Measurements from ENCODE around the gene AGER. TPM values are rescaled to one million over a fixed set of nuclear protein-coding genes. Genes with fewer than 3 reads are reported as not detected.

The AGER gene
- total RNA-seq, 1 donor from 2014 or later, result 0.52 TPM

- Histone ChIP-seq H3K9ac (ENCODE audit: low read depth in 1 of 3, low read length in 3 of 3) (peak overlapping the region; percentile 80 to 95 (median 95)), H3K4me3 (ENCODE audit: low read length in 3 of 3) (peak overlapping the region; percentile 76 to 99 (median 94)), H3K4me1 (ENCODE audit: control insufficient read depth in 3 of 3, insufficient read depth in 3 of 3, low read length in 3 of 3) (peaks cover 55 to 69% (median 62%) of the 10 kb centered on the region in 3 donors), H3K9me3 (ENCODE audit: control insufficient read depth in 3 of 3, low read length in 3 of 3) (no peaks in the 10 kb centered on the region), H3K27me3 (ENCODE audit: control insufficient read depth in 3 of 3, insufficient read depth in 3 of 3, low read length in 3 of 3) (no peaks in the 10 kb centered on the region), H3K36me3 (ENCODE audit: control insufficient read depth in 3 of 3, insufficient read depth in 3 of 3, low read length in 3 of 3) (peaks cover 25 to 27% (median 26%) of the 10 kb centered on the region in 3 donors), H3K27ac (ENCODE audit: low read depth, low read length) (peak overlapping the region; percentile 96)
Measured at GRCh38 chr6:32178547-32179440, 5.3 kb downstream of the AGER start.

DNA sequence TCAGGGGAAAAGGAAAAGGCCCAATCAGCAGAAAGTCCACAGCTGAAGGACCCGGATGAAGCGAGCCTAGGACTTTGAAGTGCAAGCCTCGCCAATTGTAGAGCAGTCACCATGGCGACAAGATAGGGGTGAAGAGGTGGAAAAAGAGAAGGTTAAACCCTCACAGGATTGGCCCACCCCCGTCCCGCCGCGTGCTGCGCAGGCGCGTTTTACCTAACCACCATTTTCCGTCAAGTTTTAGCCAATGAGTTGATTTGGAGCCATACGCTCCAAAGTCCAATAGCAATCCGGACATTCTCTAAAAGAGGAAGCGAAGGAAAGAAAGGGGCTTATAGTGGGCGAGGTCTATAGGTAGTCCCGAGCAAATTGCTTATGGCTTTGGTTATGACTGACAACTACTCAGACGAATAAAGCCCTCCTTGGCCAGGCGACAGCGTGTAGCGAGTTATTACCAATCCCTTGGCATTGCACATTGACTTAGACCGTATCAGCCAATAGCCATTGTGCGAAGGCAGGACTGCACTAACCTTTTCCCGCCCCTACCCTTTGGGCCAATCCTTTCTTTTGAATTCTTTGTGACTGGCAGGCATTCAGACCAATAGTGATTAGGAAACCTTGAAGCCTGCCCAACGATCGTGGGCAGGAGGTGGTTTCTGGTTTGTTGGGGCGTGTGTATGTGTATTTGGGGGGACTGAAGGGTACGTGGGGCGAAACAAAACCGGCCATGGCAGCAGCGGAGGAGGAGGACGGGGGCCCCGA, 6.1 kb downstream of the AGER start, which contains the start of gene RNF5:
Gene RNF5, plus strand, starts transcription at position 618 of the 759 bp plus-strand sequence. Its CDS starts 107 bp downstream, at position 725.
- no peaks in the 10 kb centered on the region for H3K9me3 ChIP-seq (ENCODE audit: control insufficient read depth in 3 of 3, low read length in 3 of 3)
- H3K27me3 ChIP-seq (ENCODE audit: control insufficient read depth in 3 of 3, insufficient read depth in 3 of 3, low read length in 3 of 3), result no peaks in the 10 kb centered on the region
- H3K4me1 ChIP-seq (ENCODE audit: control insufficient read depth in 3 of 3, insufficient read depth in 3 of 3, low read length in 3 of 3), result peaks cover 47 to 73% (median 59%) of the 10 kb centered on the region in 3 donors
- H3K9ac ChIP-seq (ENCODE audit: low read depth in 1 of 3, low read length in 3 of 3), result peak within 1 kb of the TSS; percentile 80 to 95 (median 95)
- peak within 1 kb of the TSS; percentile 96 for H3K27ac ChIP-seq (ENCODE audit: low read depth, low read length)
- H3K36me3 ChIP-seq (ENCODE audit: control insufficient read depth in 3 of 3, insufficient read depth in 3 of 3, low read length in 3 of 3), result peaks cover 22 to 25% (median 23%) of the 10 kb centered on the region in 3 donors
- peak within 1 kb of the TSS; percentile 76 to 99 (median 94) for H3K4me3 ChIP-seq (ENCODE audit: low read length in 3 of 3)

- H3K36me3 ChIP-seq (ENCODE audit: control insufficient read depth in 3 of 3, insufficient read depth in 3 of 3, low read length in 3 of 3), result peaks cover 18 to 22% (median 19%) of the 10 kb centered on the region in 3 donors
- peaks cover 41 to 68% (median 52%) of the 10 kb centered on the region in 3 donors for H3K4me1 ChIP-seq (ENCODE audit: control insufficient read depth in 3 of 3, insufficient read depth in 3 of 3, low read length in 3 of 3)
- H3K4me3 ChIP-seq (ENCODE audit: low read length in 3 of 3), result peak overlapping the region; percentile 76 to 99 (median 94)
- peak overlapping the region; percentile 80 to 95 (median 80) for H3K9ac ChIP-seq (ENCODE audit: low read depth in 1 of 3, low read length in 3 of 3)
- H3K9me3 ChIP-seq (ENCODE audit: control insufficient read depth in 3 of 3, low read length in 3 of 3), result no peaks in the 10 kb centered on the region
- H3K27me3 ChIP-seq (ENCODE audit: control insufficient read depth in 3 of 3, insufficient read depth in 3 of 3, low read length in 3 of 3), result no peaks in the 10 kb centered on the region
- peak overlapping the region; percentile 96 for H3K27ac ChIP-seq (ENCODE audit: low read depth, low read length)
Measured at GRCh38 chr6:32177183-32177787, 6.8 kb downstream of the AGER start.

DNA sequence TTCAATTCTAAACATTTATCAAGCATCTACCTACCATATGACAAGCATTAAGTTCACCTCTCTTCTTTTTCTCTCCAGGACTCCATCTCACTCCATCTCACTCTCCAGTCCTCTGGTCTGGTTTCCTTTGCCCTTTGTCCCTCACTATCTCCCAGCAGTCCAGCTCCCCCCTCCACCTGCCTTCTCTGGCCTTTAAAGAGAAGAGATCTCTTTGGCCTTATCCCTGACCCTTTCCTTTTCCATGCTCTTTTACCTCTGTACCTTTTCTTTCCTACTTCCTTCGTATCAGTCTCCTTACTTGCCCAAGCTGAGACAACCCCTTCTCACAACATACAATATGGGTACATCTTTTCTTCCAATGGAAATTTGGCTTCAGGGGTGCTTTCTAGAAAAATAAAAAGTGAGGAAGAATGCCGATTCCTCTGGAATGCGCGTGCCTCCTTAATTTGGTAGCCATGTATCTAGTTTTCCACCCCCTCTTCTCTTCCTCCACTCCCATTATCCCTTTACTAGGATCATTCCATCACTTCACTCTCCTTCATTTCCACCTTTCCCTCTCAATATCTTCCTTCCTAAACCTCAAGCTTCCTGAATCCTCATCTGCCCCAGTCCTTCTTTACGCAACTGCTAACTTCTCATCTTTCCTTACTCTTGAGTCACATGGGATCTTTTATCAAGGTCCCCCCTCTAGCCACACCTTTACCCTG, 7.4 kb downstream of the AGER start:
- Histone ChIP-seq H3K27ac (ENCODE audit: low read depth, low read length) (peak overlapping the region; percentile 96), H3K9me3 (ENCODE audit: control insufficient read depth in 3 of 3, low read length in 3 of 3) (no peaks in the 10 kb centered on the region), H3K4me3 (ENCODE audit: low read length in 3 of 3) (peak overlapping the region; percentile 76 to 99 (median 94)), H3K4me1 (ENCODE audit: control insufficient read depth in 3 of 3, insufficient read depth in 3 of 3, low read length in 3 of 3) (peaks cover 37 to 63% (median 46%) of the 10 kb centered on the region in 3 donors), H3K27me3 (ENCODE audit: control insufficient read depth in 3 of 3, insufficient read depth in 3 of 3, low read length in 3 of 3) (no peaks in the 10 kb centered on the region), H3K9ac (ENCODE audit: low read depth in 1 of 3, low read length in 3 of 3) (peak overlapping the region; percentile 80 to 95 (median 80)), H3K36me3 (ENCODE audit: control insufficient read depth in 3 of 3, insufficient read depth in 3 of 3, low read length in 3 of 3) (peaks cover 15 to 18% (median 17%) of the 10 kb centered on the region in 3 donors)

DNA sequence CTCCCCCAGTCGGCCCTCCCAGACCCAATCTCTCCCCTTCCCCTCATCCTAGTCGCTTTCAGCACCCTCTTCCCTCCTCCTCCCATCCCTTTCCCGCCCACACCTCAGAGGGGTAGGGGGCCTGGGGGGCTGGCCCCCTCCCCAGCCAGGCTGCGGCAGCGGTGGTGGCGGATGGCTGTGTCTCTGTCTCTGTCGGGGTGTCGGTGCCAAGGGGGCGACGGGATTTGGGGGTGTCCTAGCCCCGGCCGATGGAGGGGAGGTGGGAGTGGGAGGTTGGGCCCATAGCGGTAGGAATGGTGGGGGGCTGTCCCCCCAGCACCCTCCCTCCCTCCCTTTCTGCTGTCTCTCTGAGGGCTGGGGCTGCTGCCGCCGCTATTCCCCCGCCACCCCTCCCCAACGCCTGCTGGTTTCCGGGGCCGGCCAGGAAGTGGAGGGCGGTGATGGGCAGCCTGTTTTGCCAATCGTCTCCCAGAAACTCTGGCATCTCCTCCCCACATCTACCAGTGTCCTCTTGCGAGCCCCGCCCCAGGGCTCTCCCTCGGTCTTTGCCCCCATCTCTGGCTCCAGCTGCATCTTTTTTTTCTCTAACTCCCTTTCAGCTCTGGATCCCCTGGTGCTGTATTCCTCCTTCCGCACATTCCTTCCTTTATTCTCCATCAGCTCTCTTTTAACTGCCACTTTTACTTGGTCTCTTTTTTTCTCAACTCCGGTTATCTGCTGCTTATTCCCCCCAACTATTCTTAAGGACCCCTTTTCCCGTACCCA, 8.2 kb downstream of the AGER start, which contains the start of gene AGPAT1:
Gene AGPAT1, minus strand, starts transcription at position 374 of the 765 bp plus-strand sequence. CDS start 4,588 bp downstream, outside the sequence.
- peaks cover 37 to 58% (median 42%) of the 10 kb centered on the region in 3 donors for H3K4me1 ChIP-seq (ENCODE audit: control insufficient read depth in 3 of 3, insufficient read depth in 3 of 3, low read length in 3 of 3)
- peak within 1 kb of the TSS; percentile 97 to 98 (median 97) for H3K9ac ChIP-seq (ENCODE audit: low read depth in 1 of 3, low read length in 3 of 3)

DNA sequence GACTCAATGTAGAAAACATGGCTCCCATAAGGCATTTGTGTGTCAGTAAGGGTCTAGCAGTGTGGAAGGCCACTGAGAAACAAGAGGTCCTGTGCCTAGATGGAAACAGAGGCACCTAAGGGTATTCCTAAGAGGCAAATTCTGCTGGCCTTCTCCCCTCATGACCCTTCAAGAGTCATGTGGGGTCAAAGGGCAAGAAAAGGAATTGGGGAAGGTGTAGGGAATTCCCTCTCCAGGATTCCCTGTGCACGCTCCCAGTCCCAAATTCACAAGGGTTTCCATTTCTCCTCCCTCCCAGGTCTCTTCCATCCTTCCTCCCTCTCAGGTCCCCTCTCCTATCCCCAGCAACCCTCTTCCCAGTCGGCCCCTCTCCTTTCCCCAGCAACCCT, 8.7 kb downstream of the AGER start:
- H3K27ac ChIP-seq (ENCODE audit: low read depth, low read length), result peak overlapping the region; percentile 96
- H3K27me3 ChIP-seq (ENCODE audit: control insufficient read depth in 3 of 3, insufficient read depth in 3 of 3, low read length in 3 of 3), result no peaks in the 10 kb centered on the region
- peak overlapping the region; percentile 76 to 99 (median 89) for H3K4me3 ChIP-seq (ENCODE audit: low read length in 3 of 3)
- no peaks in the 10 kb centered on the region for H3K9me3 ChIP-seq (ENCODE audit: control insufficient read depth in 3 of 3, low read length in 3 of 3)
- H3K9ac ChIP-seq (ENCODE audit: low read depth in 1 of 3, low read length in 3 of 3), result peak overlapping the region; percentile 97 to 98 (median 97)
- peaks cover 12 to 19% (median 18%) of the 10 kb centered on the region in 3 donors for H3K36me3 ChIP-seq (ENCODE audit: control insufficient read depth in 3 of 3, insufficient read depth in 3 of 3, low read length in 3 of 3)
- peaks cover 37 to 58% (median 42%) of the 10 kb centered on the region in 3 donors for H3K4me1 ChIP-seq (ENCODE audit: control insufficient read depth in 3 of 3, insufficient read depth in 3 of 3, low read length in 3 of 3)

More for the DNA sequence above, 8.2 kb downstream of the AGER start, which contains the start of gene AGPAT1:
- peaks cover 10 to 18% (median 17%) of the 10 kb centered on the region in 3 donors for H3K36me3 ChIP-seq (ENCODE audit: control insufficient read depth in 3 of 3, insufficient read depth in 3 of 3, low read length in 3 of 3)
- peak within 1 kb of the TSS; percentile 76 to 99 (median 94) for H3K4me3 ChIP-seq (ENCODE audit: low read length in 3 of 3)
- H3K9me3 ChIP-seq (ENCODE audit: control insufficient read depth in 3 of 3, low read length in 3 of 3), result no peaks in the 10 kb centered on the region
- no peaks in the 10 kb centered on the region for H3K27me3 ChIP-seq (ENCODE audit: control insufficient read depth in 3 of 3, insufficient read depth in 3 of 3, low read length in 3 of 3)
- peak within 1 kb of the TSS; percentile 96 for H3K27ac ChIP-seq (ENCODE audit: low read depth, low read length)

GRCh38 chr6:32174416-32174815, 9.6 kb downstream of the AGER start:
- Histone ChIP-seq H3K36me3 (ENCODE audit: control insufficient read depth in 3 of 3, insufficient read depth in 3 of 3, low read length in 3 of 3) (peaks cover 16 to 19% (median 18%) of the 10 kb centered on the region in 3 donors), H3K4me1 (ENCODE audit: control insufficient read depth in 3 of 3, insufficient read depth in 3 of 3, low read length in 3 of 3) (peaks cover 34 to 50% (median 35%) of the 10 kb centered on the region in 3 donors), H3K27ac (ENCODE audit: low read depth, low read length) (no peak overlapping the region), H3K27me3 (ENCODE audit: control insufficient read depth in 3 of 3, insufficient read depth in 3 of 3, low read length in 3 of 3) (no peaks in the 10 kb centered on the region), H3K9me3 (ENCODE audit: control insufficient read depth in 3 of 3, low read length in 3 of 3) (no peaks in the 10 kb centered on the region), H3K4me3 (ENCODE audit: low read length in 3 of 3) (no peak overlapping the region), H3K9ac (ENCODE audit: low read depth in 1 of 3, low read length in 3 of 3) (no peak overlapping the region)

DNA sequence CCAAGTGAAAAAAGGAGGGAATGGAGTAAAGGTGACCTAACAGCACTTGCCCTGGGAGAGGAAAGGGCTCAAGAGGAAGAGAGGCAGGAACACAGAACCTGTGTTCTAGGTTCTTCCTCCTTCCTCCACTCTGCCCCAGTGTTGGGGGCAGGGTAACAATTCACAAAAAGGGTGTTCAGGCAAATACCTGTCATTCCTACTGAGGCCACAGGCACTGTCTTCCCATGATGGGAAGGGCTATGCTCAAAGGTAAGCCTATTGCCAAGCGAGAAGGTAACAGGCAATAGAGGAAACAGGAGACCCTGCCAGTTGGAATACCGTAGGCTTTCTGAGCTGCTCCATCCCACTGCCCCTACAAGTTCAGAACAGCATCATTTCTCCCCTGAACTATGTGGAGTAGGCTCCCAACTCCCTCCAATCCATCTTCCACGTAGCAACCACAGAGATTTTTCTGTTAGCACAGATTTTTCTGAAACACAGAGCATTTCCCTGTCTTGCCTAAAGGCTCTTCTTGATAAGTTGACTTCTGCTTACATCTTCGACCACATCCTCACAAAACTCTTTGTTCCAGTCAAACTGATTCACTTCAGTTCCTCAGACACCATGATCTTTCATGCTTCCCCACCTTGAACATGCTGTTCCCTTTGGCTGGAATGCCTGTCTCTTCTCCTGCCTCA, 10.9 kb downstream of the AGER start:
- no peak overlapping the region for H3K27ac ChIP-seq (ENCODE audit: low read depth, low read length)
- H3K27me3 ChIP-seq (ENCODE audit: control insufficient read depth in 3 of 3, insufficient read depth in 3 of 3, low read length in 3 of 3), result no peaks in the 10 kb centered on the region
- H3K4me3 ChIP-seq (ENCODE audit: low read length in 3 of 3), result no peak overlapping the region
- no peak overlapping the region for H3K9ac ChIP-seq (ENCODE audit: low read depth in 1 of 3, low read length in 3 of 3)
- H3K36me3 ChIP-seq (ENCODE audit: control insufficient read depth in 3 of 3, insufficient read depth in 3 of 3, low read length in 3 of 3), result peaks cover 23 to 30% (median 29%) of the 10 kb centered on the region in 3 donors
- no peaks in the 10 kb centered on the region for H3K9me3 ChIP-seq (ENCODE audit: control insufficient read depth in 3 of 3, low read length in 3 of 3)
- peaks cover 26 to 42% (median 27%) of the 10 kb centered on the region in 3 donors for H3K4me1 ChIP-seq (ENCODE audit: control insufficient read depth in 3 of 3, insufficient read depth in 3 of 3, low read length in 3 of 3)

Measured in skeletal muscle tissue (tissue), 4 donors.